Measurements from ENCODE around the gene NAA60.

DNA sequence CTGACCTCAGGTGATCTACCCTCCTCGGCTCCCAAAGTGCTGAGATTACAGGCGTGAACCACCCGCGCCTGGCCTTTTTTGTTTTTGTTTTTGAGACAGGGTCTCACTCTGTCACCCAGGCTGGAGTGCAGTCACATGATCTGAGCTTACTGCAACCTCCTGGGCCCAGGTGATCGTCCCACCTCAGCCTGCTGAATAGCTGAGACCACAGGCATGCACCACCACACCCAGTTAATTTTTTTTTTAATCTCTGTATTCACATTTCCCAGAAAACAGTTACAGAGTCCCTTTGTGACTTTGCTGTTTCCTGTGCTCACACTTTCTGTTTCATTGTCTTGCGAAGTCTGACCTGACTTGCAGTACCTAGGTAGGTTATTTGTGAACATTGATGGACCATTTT, 60.0 kb downstream of the NAA60 start:
- TF ChIP-seq, protein P1, sequence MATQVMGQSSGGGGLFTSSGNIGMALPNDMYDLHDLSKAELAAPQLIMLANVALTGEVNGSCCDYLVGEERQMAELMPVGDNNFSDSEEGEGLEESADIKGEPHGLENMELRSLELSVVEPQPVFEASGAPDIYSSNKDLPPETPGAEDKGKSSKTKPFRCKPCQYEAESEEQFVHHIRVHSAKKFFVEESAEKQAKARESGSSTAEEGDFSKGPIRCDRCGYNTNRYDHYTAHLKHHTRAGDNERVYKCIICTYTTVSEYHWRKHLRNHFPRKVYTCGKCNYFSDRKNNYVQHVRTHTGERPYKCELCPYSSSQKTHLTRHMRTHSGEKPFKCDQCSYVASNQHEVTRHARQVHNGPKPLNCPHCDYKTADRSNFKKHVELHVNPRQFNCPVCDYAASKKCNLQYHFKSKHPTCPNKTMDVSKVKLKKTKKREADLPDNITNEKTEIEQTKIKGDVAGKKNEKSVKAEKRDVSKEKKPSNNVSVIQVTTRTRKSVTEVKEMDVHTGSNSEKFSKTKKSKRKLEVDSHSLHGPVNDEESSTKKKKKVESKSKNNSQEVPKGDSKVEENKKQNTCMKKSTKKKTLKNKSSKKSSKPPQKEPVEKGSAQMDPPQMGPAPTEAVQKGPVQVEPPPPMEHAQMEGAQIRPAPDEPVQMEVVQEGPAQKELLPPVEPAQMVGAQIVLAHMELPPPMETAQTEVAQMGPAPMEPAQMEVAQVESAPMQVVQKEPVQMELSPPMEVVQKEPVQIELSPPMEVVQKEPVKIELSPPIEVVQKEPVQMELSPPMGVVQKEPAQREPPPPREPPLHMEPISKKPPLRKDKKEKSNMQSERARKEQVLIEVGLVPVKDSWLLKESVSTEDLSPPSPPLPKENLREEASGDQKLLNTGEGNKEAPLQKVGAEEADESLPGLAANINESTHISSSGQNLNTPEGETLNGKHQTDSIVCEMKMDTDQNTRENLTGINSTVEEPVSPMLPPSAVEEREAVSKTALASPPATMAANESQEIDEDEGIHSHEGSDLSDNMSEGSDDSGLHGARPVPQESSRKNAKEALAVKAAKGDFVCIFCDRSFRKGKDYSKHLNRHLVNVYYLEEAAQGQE (IDR thresholded peaks at IDR 0.05; ENCODE audit: low read depth) = no peak
- no peak for TF ChIP-seq RAD21 (IDR thresholded peaks at IDR 0.05; ENCODE audit: low read depth)
- TF ChIP-seq TCF12 (IDR thresholded peaks at IDR 0.05; ENCODE audit: low read depth) = no peak
- TF ChIP-seq TEAD4 (IDR thresholded peaks at IDR 0.05) = no peak
- TF ChIP-seq FOXM1 (IDR thresholded peaks at IDR 0.05; ENCODE audit: borderline replicate concordance, low read depth) = no peak
- TF ChIP-seq EP300 (IDR thresholded peaks at IDR 0.05; ENCODE audit: borderline replicate concordance) = no peak
- TF ChIP-seq TAF1 (IDR thresholded peaks at IDR 0.05; ENCODE audit: low read depth) = no peak
